ENCODE data around the gene VAV2. TPM values are rescaled to one million over a fixed set of nuclear protein-coding genes. Genes with fewer than 3 reads are reported as not detected.

The VAV2 gene
- total and polyA plus RNA-seq, 11 donors, result 3.3 to 9.9 (median 5.3) TPM

GRCh38 chr9:133886563-133887501 is 105.3 kb downstream of the VAV2 start:
- intact Hi-C loops (cut with DNase I), result no loop called here

GRCh38 chr9:133884907-133885744 is 107.0 kb downstream of the VAV2 start:
- Histone ChIP-seq H3K27me3 (no peaks in the 10 kb centered on the region), H3K36me3 (no peaks in the 10 kb centered on the region), H3K4me3 (no peak overlapping the region), H3K4me1 (peaks cover 0 to 18% (median 0%) of the 10 kb centered on the region in 12 donors), H3K9me3 (no peaks in the 10 kb centered on the region), H3K27ac (no peak overlapping the region)
- ATAC-seq, result no peak
- no peak for DNase-seq
- 90 to 92% (median 91%) methylated on average over 19 of the region's 19 CpGs for WGBS, 4 donors
- TF ChIP-seq CTCF (IDR thresholded peaks at IDR 0.05), result no peak
- TF ChIP-seq POLR2A (IDR thresholded peaks at IDR 0.05), result no peak
- intact Hi-C loops (cut with DNase I), result no loop called here

More at GRCh38 chr9:133886563-133887501, 105.3 kb downstream of the VAV2 start:
- ATAC-seq (no peak), DNase-seq (no peak)
- TF ChIP-seq POLR2A (IDR thresholded peaks at IDR 0.05) (no peak), CTCF (IDR thresholded peaks at IDR 0.05) (no peak)
- no peaks in the 10 kb centered on the region for H3K36me3 ChIP-seq
- no peaks in the 10 kb centered on the region for H3K27me3 ChIP-seq
- 73 to 85% (median 83%) methylated on average over 6 to 14 of the region's 14 CpGs for WGBS, 4 donors
- peaks cover 0 to 12% (median 0%) of the 10 kb centered on the region in 12 donors for H3K4me1 ChIP-seq
- H3K4me3 ChIP-seq, result no peak overlapping the region
- no peak overlapping the region for H3K27ac ChIP-seq
- no peaks in the 10 kb centered on the region for H3K9me3 ChIP-seq

- H3K4me1 ChIP-seq, result peaks cover 0 to 17% (median 0%) of the 10 kb centered on the region in 12 donors
- no peaks in the 10 kb centered on the region for H3K27me3 ChIP-seq
- no peaks in the 10 kb centered on the region for H3K36me3 ChIP-seq
- DNase-seq (no peak), ATAC-seq (no peak)
- WGBS, 4 donors, result 92 to 95% (median 93%) methylated on average over 15 to 24 of the region's 24 CpGs
- no peaks in the 10 kb centered on the region for H3K9me3 ChIP-seq
- TF ChIP-seq CTCF (IDR thresholded peaks at IDR 0.05) (no peak), POLR2A (IDR thresholded peaks at IDR 0.05) (no peak)
- H3K27ac ChIP-seq, result no peak overlapping the region
- intact Hi-C loops (cut with DNase I), result no loop called here
- no peak overlapping the region for H3K4me3 ChIP-seq
Measured at GRCh38 chr9:133882849-133883755, 109.0 kb downstream of the VAV2 start.

All from heart left ventricle (tissue), 16 donors.